SK-MEL-5 (cell line): ENCODE data around the gene MAD2L1BP. TPM values are rescaled to one million over a fixed set of nuclear protein-coding genes. Genes with fewer than 3 reads are reported as not detected.
"Not testable (repeated sequence)": the region's sequence is repeated elsewhere in the genome, so short reads cannot be mapped to it uniquely, and the experiment has no call there.

ENCODE experiments used
- DNase-seq: peaks from one replicate; pipeline ENCODE4 v3.0.0-alpha.2; 2016; ENCODE audit warnings: low read depth, low spot score
- in situ Hi-C: cut with HindIII; loops from 2 replicates; pipeline ENCODE4 v1.10.0; 2016; ENCODE audit warnings: low sequenced_read_pairs, high pct_unique_total_duplicates, low pct_unique_long_range_greater_than_20kb
- polyA plus RNA-seq, 2 experiments: library from polyadenylated mRNA; depleted of rRNA; stranded (reverse); fragments of >200 nt; gene quantifications; 2 replicates each; pipeline ENCODE4 v1.2.3, GENCODE V29; 2015
- total RNA-seq: library from RNA; depleted of rRNA; stranded (reverse); fragments of >200 nt; shearing (Covaris generic); gene quantifications from 2 replicates; pipeline ENCODE4 v1.2.3, GENCODE V29; 2014; rRNA removed

MAD2L1BP gene
- total RNA-seq: 161 and 166 TPM in 2 replicates
- 143 and 159 TPM in 2 replicates for polyA plus RNA-seq (2015; cell fraction: cytosol; rRNA removed)
- 108 and 149 TPM in 2 replicates for polyA plus RNA-seq (2015; cell fraction: nucleus; rRNA removed)

- peak; percentile 82 for DNase-seq
- in situ Hi-C loops: no loop called here
Observed at GRCh38 chr6:43635387-43636307, at the start of gene MAD2L1BP. Gene MAD2L1BP, plus strand, starts transcription at chr6:43635840. Its CDS starts 36 bp downstream, at chr6:43635876.

- no peak for DNase-seq
- in situ Hi-C loops: no loop called here
Observed at GRCh38 chr6:43588194-43588593, 47.4 kb upstream of the MAD2L1BP start.

GRCh38 chr6:43589564-43589963 is 46.1 kb upstream of the MAD2L1BP start:
- DNase-seq, in situ Hi-C loops: not testable (repeated sequence)

- in situ Hi-C loops: no loop called here
- no peak for DNase-seq
Observed at GRCh38 chr6:43593938-43594337, 41.7 kb upstream of the MAD2L1BP start.

- no peak for DNase-seq
- in situ Hi-C loops: no loop called here
Observed at GRCh38 chr6:43600595-43600994, 35.0 kb upstream of the MAD2L1BP start.

GRCh38 chr6:43604174-43604573 is 31.5 kb upstream of the MAD2L1BP start:
- in situ Hi-C loops: no loop called here
- no peak for DNase-seq

- DNase-seq: no peak
- in situ Hi-C loops: no loop called here
Observed at GRCh38 chr6:43606019-43606418, 29.6 kb upstream of the MAD2L1BP start.

- in situ Hi-C loops: no loop called here
- peak; percentile 86 for DNase-seq
Observed at GRCh38 chr6:43608310-43608763, 27.3 kb upstream of the MAD2L1BP start.

- in situ Hi-C loops: no loop called here
- no peak for DNase-seq
Observed at GRCh38 chr6:43608807-43609206, 26.8 kb upstream of the MAD2L1BP start.

GRCh38 chr6:43609402-43609801 is 26.2 kb upstream of the MAD2L1BP start:
- in situ Hi-C loops: no loop called here
- no peak for DNase-seq

GRCh38 chr6:43610431-43610830 is 25.2 kb upstream of the MAD2L1BP start:
- in situ Hi-C loops: no loop called here
- no peak for DNase-seq

GRCh38 chr6:43613721-43614395 is 21.8 kb upstream of the MAD2L1BP start:
- DNase-seq: no peak
- in situ Hi-C loops: no loop called here

- in situ Hi-C loops: no loop called here
- DNase-seq: no peak
Observed at GRCh38 chr6:43614396-43614730, 21.3 kb upstream of the MAD2L1BP start.

- no peak for DNase-seq
- in situ Hi-C loops: no loop called here
Observed at GRCh38 chr6:43616725-43617472, 18.7 kb upstream of the MAD2L1BP start.

- no peak for DNase-seq
- in situ Hi-C loops: no loop called here
Observed at GRCh38 chr6:43621078-43621835, 14.4 kb upstream of the MAD2L1BP start.

- DNase-seq: no peak
- in situ Hi-C loops: no loop called here
Observed at GRCh38 chr6:43621836-43622180, 13.8 kb upstream of the MAD2L1BP start.

- in situ Hi-C loops: no loop called here
Observed at GRCh38 chr6:43622541-43622940, 13.1 kb upstream of the MAD2L1BP start.

More at GRCh38 chr6:43622541-43622940, 13.1 kb upstream of the MAD2L1BP start:
- DNase-seq: no peak
